ENCODE measurements around the gene IL15. TPM values are rescaled to one million over a fixed set of nuclear protein-coding genes. Genes with fewer than 3 reads are reported as not detected.

IL15 gene
- total and polyA plus RNA-seq, 2 experiments from 2014 or later, result 2.3 to 3.7 TPM

- TF ChIP-seq EZH2phosphoT487 (IDR thresholded peaks at IDR 0.05; ENCODE audit: unreplicated experiment), result no peak
- TF ChIP-seq EZH2 (IDR thresholded peaks at IDR 0.05; ENCODE audit: low read depth, unreplicated experiment), result no peak
- no peak for TF ChIP-seq CTCF (conservative IDR thresholded peaks at IDR 0.05; ENCODE audit: low read depth in 2 of 2)
- TF ChIP-seq JUNB (IDR thresholded peaks at IDR 0.05; ENCODE audit: unreplicated experiment), result no peak
- TF ChIP-seq NANOG (IDR thresholded peaks at IDR 0.05; ENCODE audit: borderline replicate concordance), result no peak
- no peak for TF ChIP-seq ZNF114 (CRISPR knock-in tag; IDR thresholded peaks at IDR 0.05)
Measured at GRCh38 chr4:141713185-141713584, 76.8 kb downstream of the IL15 start (continued).

- H3K27me3 ChIP-seq (ENCODE audit: insufficient read depth), result no peaks in the 10 kb centered on the region
- H3K4me3 Mint-ChIP-seq, result no peak overlapping the region
- DNase-seq (ENCODE audit: low spot score) (peak; percentile 32), ATAC-seq (peak; percentile 48)
- H2AFZ ChIP-seq, result no peak overlapping the region
- no peak overlapping the region for H3K27ac Mint-ChIP-seq
- no peaks in the 10 kb centered on the region for H3F3A ChIP-seq (replicated peaks; ENCODE audit: low read depth)
- peaks cover 5% of the 10 kb centered on the region; the same call in 2 of the 3 replicates for H3K4me1 Mint-ChIP-seq
- no peaks in the 10 kb centered on the region for H3K79me2 ChIP-seq (replicated peaks; ENCODE audit: insufficient read depth)
- peaks cover 3% of the 10 kb centered on the region; the same call in 1 of the 3 replicates for H3K36me3 Mint-ChIP-seq (ENCODE audit: low read depth)
- no peaks in the 10 kb centered on the region for H3K36me3 ChIP-seq (ENCODE audit: insufficient read depth)
- H3K4me3 ChIP-seq, result no peak overlapping the region
- H3K9me2 ChIP-seq (ENCODE audit: insufficient read depth), result no peaks in the 10 kb centered on the region
- peaks cover 9% of the 10 kb centered on the region; the same call in 2 of the 3 replicates for H3K9me3 Mint-ChIP-seq
- no peaks in the 10 kb centered on the region for H3K4me1 ChIP-seq (ENCODE audit: insufficient read depth)
- no peak overlapping the region for H3K4me2 ChIP-seq
- H3K27me3 Mint-ChIP-seq (ENCODE audit: insufficient read depth, low read depth, poor library complexity), result peaks cover 2% of the 10 kb centered on the region
- no peak overlapping the region for H3K27ac ChIP-seq (ENCODE audit: low read depth)
- H4K20me1 ChIP-seq (replicated peaks; ENCODE audit: insufficient read depth), result no peaks in the 10 kb centered on the region
- TF ChIP-seq CREB1 (CRISPR knock-in tag; IDR thresholded peaks at IDR 0.05; ENCODE audit: low read depth) (no peak), JUNB (IDR thresholded peaks at IDR 0.05; ENCODE audit: unreplicated experiment) (no peak), EZH2 (IDR thresholded peaks at IDR 0.05; ENCODE audit: low read depth, unreplicated experiment) (no peak), CTCF (conservative IDR thresholded peaks at IDR 0.05; ENCODE audit: low read depth in 2 of 2) (no peak), REST (IDR thresholded peaks at IDR 0.05; ENCODE audit: unreplicated experiment) (no peak), ZNF114 (CRISPR knock-in tag; IDR thresholded peaks at IDR 0.05) (no peak), POLR2AphosphoS5 (IDR thresholded peaks at IDR 0.05; ENCODE audit: low read depth) (no peak), ZNF462 (CRISPR knock-in tag; IDR thresholded peaks at IDR 0.05) (no peak)
Measured at GRCh38 chr4:141713771-141714445, 77.5 kb downstream of the IL15 start.
